GM19351 (cell line): ENCODE measurements around the gene AGGF1.
"Not testable (repeated sequence)": the region's sequence is repeated elsewhere in the genome, so short reads cannot be mapped to it uniquely, and the experiment has no call there.

ENCODE experiments used
- ATAC-seq: cut with Tn5 transposase; IDR thresholded peaks from one replicate; pipeline ENCODE4 v1.9.1; 2021; ENCODE audit warnings: mild to moderate bottlenecking, moderate library complexity; ENCODE audit not compliant: unreplicated experiment

Gene AGGF1

GRCh38 chr5:77030097-77031071 lies at the start of gene AGGF1:
Gene AGGF1 (plus strand): TSS chr5:77030404. CDS start chr5:77030767, 363 bp downstream.
- peak; percentile 99 for ATAC-seq

GRCh38 chr5:76980518-76981144 lies 49.6 kb upstream of the AGGF1 start:
- ATAC-seq, result no peak

- no peak for ATAC-seq
Observed at GRCh38 chr5:76982450-76982849, 47.8 kb upstream of the AGGF1 start.

- ATAC-seq, result no peak
Observed at GRCh38 chr5:76983468-76983867, 46.7 kb upstream of the AGGF1 start.

- no peak for ATAC-seq
Observed at GRCh38 chr5:76986825-76987526, 43.2 kb upstream of the AGGF1 start.

- ATAC-seq, result no peak
Observed at GRCh38 chr5:76990899-76991459, 39.2 kb upstream of the AGGF1 start.

- not testable (repeated sequence) for ATAC-seq
Observed at GRCh38 chr5:76993436-76993835, 36.8 kb upstream of the AGGF1 start.

GRCh38 chr5:76994337-76994736 lies 35.9 kb upstream of the AGGF1 start:
- ATAC-seq, result no peak

- not testable (repeated sequence) for ATAC-seq
Observed at GRCh38 chr5:76998251-76998650, 32.0 kb upstream of the AGGF1 start.

- no peak for ATAC-seq
Observed at GRCh38 chr5:76999451-76999850, 30.8 kb upstream of the AGGF1 start.

GRCh38 chr5:77003246-77003645 lies 27.0 kb upstream of the AGGF1 start:
- no peak for ATAC-seq

- no peak for ATAC-seq
Observed at GRCh38 chr5:77006124-77006523, 24.1 kb upstream of the AGGF1 start.

GRCh38 chr5:77008413-77008812 lies 21.8 kb upstream of the AGGF1 start:
- no peak for ATAC-seq

GRCh38 chr5:77010243-77010642 lies 20.0 kb upstream of the AGGF1 start:
- no peak for ATAC-seq

GRCh38 chr5:77011498-77011897 lies 18.7 kb upstream of the AGGF1 start:
- no peak for ATAC-seq

- no peak for ATAC-seq
Observed at GRCh38 chr5:77012601-77013000, 17.6 kb upstream of the AGGF1 start.

- ATAC-seq, result no peak
Observed at GRCh38 chr5:77015938-77016569, 14.2 kb upstream of the AGGF1 start.

- no peak for ATAC-seq
Observed at GRCh38 chr5:77016962-77017361, 13.2 kb upstream of the AGGF1 start.

GRCh38 chr5:77017668-77018067 lies 12.5 kb upstream of the AGGF1 start:
- no peak for ATAC-seq

- no peak for ATAC-seq
Observed at GRCh38 chr5:77022511-77023417, 7.4 kb upstream of the AGGF1 start.
